ENCODE measurements around the gene NOX4.

GRCh38 chr11:89516496-89516895 is 25.3 kb upstream of the NOX4 start:
- TF ChIP-seq CTCF (IDR thresholded peaks at IDR 0.05 in 8 of 11, conservative IDR thresholded peaks at IDR 0.05 in 3 of 11) (no peak), POLR2A (IDR thresholded peaks at IDR 0.05) (no peak), POLR2AphosphoS5 (IDR thresholded peaks at IDR 0.05) (no peak)
